ENCODE data around the gene SRSF9.
"Not testable (repeated sequence)": the region's sequence is repeated elsewhere in the genome, so short reads cannot be mapped to it uniquely, and the experiment has no call there.

SRSF9 gene

DNA sequence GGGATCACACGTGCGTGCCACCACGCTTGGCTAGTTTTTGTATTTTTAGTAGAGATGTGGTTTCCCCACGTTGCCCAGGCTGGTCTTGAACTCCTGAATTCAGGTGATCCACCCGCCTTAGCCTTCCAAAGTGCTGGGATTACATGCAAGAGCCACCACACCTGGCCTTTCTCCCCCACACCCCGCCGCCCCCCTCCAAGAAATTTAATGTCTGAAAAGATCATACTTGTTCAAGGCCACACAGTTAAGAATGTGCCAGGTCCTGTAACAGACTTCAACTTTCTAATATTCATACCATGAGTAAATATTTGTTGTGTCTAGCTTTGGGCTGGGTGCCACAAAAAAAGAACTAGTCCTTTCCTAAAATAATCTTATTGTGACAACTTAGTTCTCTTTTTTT is 14.2 kb downstream of the SRSF9 start:
- ATAC-seq (ENCODE audit: low read depth) = no peak
- TF ChIP-seq CTCF (IDR thresholded peaks at IDR 0.05; ENCODE audit: poor library complexity, severe bottlenecking) = no peak
- Histone ChIP-seq H3K9me3 (ENCODE audit: severe bottlenecking) (no peaks in the 10 kb centered on the region), H3K27ac (ENCODE audit: poor library complexity, severe bottlenecking) (no peak overlapping the region), H3K4me1 (ENCODE audit: insufficient read depth, poor library complexity, severe bottlenecking) (no peaks in the 10 kb centered on the region), H3K27me3 (ENCODE audit: insufficient read depth, poor library complexity, severe bottlenecking) (no peaks in the 10 kb centered on the region), H3K4me3 (ENCODE audit: severe bottlenecking) (no peak overlapping the region), H3K36me3 (ENCODE audit: low read depth) (peaks cover 90% of the 10 kb centered on the region)
- no peak for DNase-seq (ENCODE audit: low spot score)

DNA sequence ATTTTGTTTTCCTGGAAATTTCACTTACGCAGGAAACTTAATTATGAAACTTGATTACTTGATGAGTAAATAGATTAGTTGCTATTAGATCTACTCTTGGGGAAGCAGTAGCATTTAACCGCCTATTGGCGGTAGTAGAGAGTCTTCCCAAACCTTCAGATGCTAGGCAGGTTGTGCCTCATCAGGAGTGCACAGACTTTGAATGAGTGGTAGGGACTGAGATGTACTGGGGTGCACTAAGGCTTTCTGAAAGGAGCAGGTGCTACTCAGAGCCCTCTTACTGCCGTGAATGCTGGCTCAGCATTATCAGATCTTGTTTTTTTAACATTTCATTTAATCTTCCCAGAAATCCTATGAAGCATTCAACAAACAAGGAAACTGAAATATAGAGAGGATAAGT is 15.6 kb downstream of the SRSF9 start:
- TF ChIP-seq CTCF (IDR thresholded peaks at IDR 0.05; ENCODE audit: poor library complexity, severe bottlenecking) = peak; percentile 73
- Histone ChIP-seq H3K27ac (ENCODE audit: poor library complexity, severe bottlenecking) (no peak overlapping the region), H3K36me3 (ENCODE audit: low read depth) (peaks cover 90% of the 10 kb centered on the region), H3K9me3 (ENCODE audit: severe bottlenecking) (no peaks in the 10 kb centered on the region), H3K4me1 (ENCODE audit: insufficient read depth, poor library complexity, severe bottlenecking) (no peaks in the 10 kb centered on the region), H3K4me3 (ENCODE audit: severe bottlenecking) (no peak overlapping the region), H3K27me3 (ENCODE audit: insufficient read depth, poor library complexity, severe bottlenecking) (no peaks in the 10 kb centered on the region)
- DNase-seq (ENCODE audit: low spot score) (no peak), ATAC-seq (ENCODE audit: low read depth) (peak; percentile 67)

DNA sequence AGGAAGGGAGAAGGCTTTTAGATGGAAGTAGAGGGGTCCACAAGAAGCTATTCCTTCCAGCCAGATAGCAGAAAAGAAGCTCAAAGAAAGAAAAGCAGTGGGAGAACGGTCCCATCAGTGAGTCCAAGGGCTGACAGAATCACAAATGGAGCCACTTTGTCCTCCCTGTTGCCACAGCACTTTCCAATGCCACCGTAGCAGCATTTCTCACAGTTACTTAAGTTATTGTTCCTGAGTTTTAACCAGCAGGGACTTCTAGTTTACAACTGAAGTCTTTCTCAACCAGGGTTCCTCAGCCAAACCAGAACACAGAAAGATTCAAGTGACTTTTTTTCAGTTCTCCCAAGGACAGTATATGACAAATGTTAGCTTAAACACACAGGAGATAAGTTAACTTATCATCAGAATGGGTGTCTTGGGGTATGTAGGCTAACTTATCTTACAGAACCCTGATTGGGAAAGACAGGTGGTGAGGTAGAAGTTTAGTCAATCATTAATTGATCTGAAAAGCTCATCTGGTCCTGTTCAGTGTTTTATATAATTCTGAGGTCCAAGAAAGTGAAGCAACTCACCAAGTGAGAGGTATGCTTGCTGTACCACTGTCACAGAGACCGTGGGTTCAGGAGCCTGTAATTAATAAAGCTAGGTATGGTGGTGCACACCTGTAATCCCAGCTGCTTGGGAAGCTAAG is 16.3 kb downstream of the SRSF9 start:
- Histone ChIP-seq H3K27ac (ENCODE audit: poor library complexity, severe bottlenecking) (no peak overlapping the region), H3K4me1 (ENCODE audit: insufficient read depth, poor library complexity, severe bottlenecking) (no peaks in the 10 kb centered on the region), H3K27me3 (ENCODE audit: insufficient read depth, poor library complexity, severe bottlenecking) (no peaks in the 10 kb centered on the region), H3K4me3 (ENCODE audit: severe bottlenecking) (no peak overlapping the region), H3K9me3 (ENCODE audit: severe bottlenecking) (no peaks in the 10 kb centered on the region), H3K36me3 (ENCODE audit: low read depth) (peaks cover 87% of the 10 kb centered on the region)
- ATAC-seq (ENCODE audit: low read depth) = no peak
- TF ChIP-seq CTCF (IDR thresholded peaks at IDR 0.05; ENCODE audit: poor library complexity, severe bottlenecking) = no peak
- no peak for DNase-seq (ENCODE audit: low spot score)

DNA sequence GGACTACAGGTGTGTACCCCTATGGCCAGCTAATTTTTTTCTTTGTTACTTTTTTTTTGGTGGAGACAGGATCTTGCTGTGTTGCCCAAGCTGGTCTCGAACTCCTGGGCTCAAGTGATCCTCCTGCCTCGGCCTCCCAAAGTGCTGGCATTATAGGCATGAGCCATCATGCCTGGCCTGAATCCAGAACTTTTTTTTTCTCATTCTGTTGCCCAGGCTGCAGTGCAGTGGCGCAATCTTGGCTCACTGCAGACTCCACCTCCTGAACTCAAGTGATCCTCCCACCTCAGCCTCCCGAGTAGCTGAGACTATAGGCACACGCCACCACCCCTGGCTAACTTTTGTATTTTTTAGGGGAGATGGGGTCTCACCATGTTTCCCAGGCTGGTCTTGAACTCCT is 17.0 kb downstream of the SRSF9 start:
- H3K27ac ChIP-seq (ENCODE audit: poor library complexity, severe bottlenecking); H3K27me3 ChIP-seq (ENCODE audit: insufficient read depth, poor library complexity, severe bottlenecking); H3K4me1 ChIP-seq (ENCODE audit: insufficient read depth, poor library complexity, severe bottlenecking); H3K9me3 ChIP-seq (ENCODE audit: severe bottlenecking); ATAC-seq (ENCODE audit: low read depth); H3K4me3 ChIP-seq (ENCODE audit: severe bottlenecking); DNase-seq (ENCODE audit: low spot score): not testable (repeated sequence)
- H3K36me3 ChIP-seq (ENCODE audit: low read depth) = peaks cover 88% of the 10 kb centered on the region

GRCh38 chr12:120447992-120448391 is 21.6 kb downstream of the SRSF9 start:
- peaks cover 14% of the 10 kb centered on the region for H3K4me1 ChIP-seq (ENCODE audit: insufficient read depth, poor library complexity, severe bottlenecking)
- H3K27me3 ChIP-seq (ENCODE audit: insufficient read depth, poor library complexity, severe bottlenecking) = no peaks in the 10 kb centered on the region
- DNase-seq (ENCODE audit: low spot score) (no peak), ATAC-seq (ENCODE audit: low read depth) (no peak)
- H3K9me3 ChIP-seq (ENCODE audit: severe bottlenecking) = no peaks in the 10 kb centered on the region
- H3K36me3 ChIP-seq (ENCODE audit: low read depth) = peaks cover 69% of the 10 kb centered on the region
- no peak overlapping the region for H3K27ac ChIP-seq (ENCODE audit: poor library complexity, severe bottlenecking)
- no peak for TF ChIP-seq CTCF (IDR thresholded peaks at IDR 0.05; ENCODE audit: poor library complexity, severe bottlenecking)
- no peak overlapping the region for H3K4me3 ChIP-seq (ENCODE audit: severe bottlenecking)

- Histone ChIP-seq H3K36me3 (ENCODE audit: low read depth) (peaks cover 68% of the 10 kb centered on the region), H3K4me3 (ENCODE audit: severe bottlenecking) (peak overlapping the region; percentile 65), H3K4me1 (ENCODE audit: insufficient read depth, poor library complexity, severe bottlenecking) (peaks cover 14% of the 10 kb centered on the region), H3K27ac (ENCODE audit: poor library complexity, severe bottlenecking) (peak overlapping the region; percentile 62)
- DNase-seq (ENCODE audit: low spot score); H3K27me3 ChIP-seq (ENCODE audit: insufficient read depth, poor library complexity, severe bottlenecking); H3K9me3 ChIP-seq (ENCODE audit: severe bottlenecking); ATAC-seq (ENCODE audit: low read depth): not testable (repeated sequence)
Observed at GRCh38 chr12:120446844-120447178, 22.7 kb downstream of the SRSF9 start.
